IMR-90 (cell line): Measurements from ENCODE around the gene NDUFA6. TPM values are rescaled to one million over a fixed set of nuclear protein-coding genes. Genes with fewer than 3 reads are reported as not detected.

Source experiments
- ATAC-seq: fragments of 200-7000 bp; cut with Tn5 transposase; 2 replicates; pipeline ENCODE4 v1.9.1; 2020; ENCODE audit warnings: low read depth, mild to moderate bottlenecking, moderate library complexity
- BruUV-seq: library from RNA; stranded (reverse); fragments of 400-500 nt; replicated peaks from 2 replicates; lab custom pipeline; 2021; lab: Mats Ljungman, UMichigan
- CTCF ChIA-PET: fragments of 300-600 bp; formaldehyde crosslinking; extraction: SDS; loops from one replicate; lab custom pipeline; 2021; ENCODE audit warnings: antibody characterized with exemption; lab: Yijun Ruan, JAX
- POLR2A ChIA-PET: fragments of 300-600 bp; sonication (Branson Sonifier 250); formaldehyde crosslinking; loops from one replicate; lab custom pipeline; 2022; ENCODE audit warnings: antibody characterized with exemption; ENCODE audit not compliant: unreplicated experiment; lab: Charles Lee
- DNase-seq: peaks from one replicate; pipeline ENCODE4 v3.0.0; 2013
- H2AFZ ChIP-seq: replicated peaks from 2 replicates; pipeline ENCODE3; 2013; ENCODE audit warnings: low read length, mild to moderate bottlenecking; ENCODE audit not compliant: poor library complexity
- H2AK5ac ChIP-seq: 2 replicates; pipeline ENCODE4 v1.6.1; 2013; ENCODE audit warnings: low read depth, low read length, inconsistent platforms
- H2AK9ac ChIP-seq: replicated peaks from 2 replicates; pipeline ENCODE3; 2013; ENCODE audit warnings: mild to moderate bottlenecking, low read depth, low read length, moderate library complexity; ENCODE audit not compliant: poor library complexity
- H2BK120ac ChIP-seq: 2 replicates; pipeline ENCODE4 v1.6.1; 2013; ENCODE audit warnings: low read depth, low read length, inconsistent platforms
- H2BK15ac ChIP-seq: 3 replicates; pipeline ENCODE4 v1.6.1; 2013; ENCODE audit warnings: low read depth, low read length, inconsistent platforms
- H2BK20ac ChIP-seq: 2 replicates; pipeline ENCODE4 v1.6.1; 2013; ENCODE audit warnings: low read depth, mild to moderate bottlenecking, inconsistent platforms, low read length, moderate library complexity
- H2BK5ac ChIP-seq: 2 replicates; pipeline ENCODE4 v1.6.1; 2013; ENCODE audit warnings: mild to moderate bottlenecking, low read depth, low read length, inconsistent platforms; ENCODE audit not compliant: poor library complexity, severe bottlenecking
- H3K14ac ChIP-seq: replicated peaks from 2 replicates; pipeline ENCODE4 v1.6.1; 2013; ENCODE audit warnings: low read depth, low read length, inconsistent platforms
- H3K18ac ChIP-seq: 2 replicates; pipeline ENCODE4 v1.6.1; 2013; ENCODE audit warnings: low read depth, low read length, control low read depth
- H3K23ac ChIP-seq: 2 replicates; pipeline ENCODE4 v1.6.1; 2013; ENCODE audit warnings: low read depth, low read length, inconsistent platforms
- H3K27ac ChIP-seq: 2 replicates; pipeline ENCODE4 v1.5.1; 2013; ENCODE audit warnings: mild to moderate bottlenecking, control low read depth, low read length; ENCODE audit not compliant: insufficient read depth
- H3K27me3 ChIP-seq: 2 replicates; pipeline ENCODE4 v1.6.1; 2013; ENCODE audit warnings: low read length; ENCODE audit not compliant: control insufficient read depth, insufficient read depth
- H3K36me3 ChIP-seq: 2 replicates; pipeline ENCODE4 v1.6.1; 2013; ENCODE audit warnings: low read length, mixed read lengths; ENCODE audit not compliant: control insufficient read depth, insufficient read depth
- H3K4ac ChIP-seq: 2 replicates; pipeline ENCODE4 v1.6.1; 2013; ENCODE audit warnings: low read depth, low read length, inconsistent platforms
- H3K4me1 ChIP-seq: 2 replicates; pipeline ENCODE4 v1.6.1; 2013; ENCODE audit warnings: low read length, mixed read lengths; ENCODE audit not compliant: control insufficient read depth, insufficient read depth
- H3K4me2 ChIP-seq: 2 replicates; pipeline ENCODE4 v1.6.1; 2013; ENCODE audit warnings: low read depth, mild to moderate bottlenecking, control low read depth, low read length, moderate library complexity
- H3K4me3 ChIP-seq: 2 replicates; pipeline ENCODE4 v1.5.1; 2013; ENCODE audit warnings: low read depth, mild to moderate bottlenecking, control low read depth, low read length, moderate library complexity; ENCODE audit not compliant: insufficient read depth
- H3K56ac ChIP-seq: 2 replicates; pipeline ENCODE4 v1.6.1; 2013; ENCODE audit warnings: low read length, inconsistent platforms; ENCODE audit not compliant: insufficient read depth; ENCODE audit errors: extremely low read depth
- H3K79me1 ChIP-seq, 2 experiments: 2 replicates each; pipeline ENCODE4 v1.6.1; 2013; ENCODE audit warnings: low read length in 2 of 2, inconsistent platforms in 1 of 2, low read depth in 1 of 2
- H3K9ac ChIP-seq: 2 replicates; pipeline ENCODE4 v1.6.1; 2013; ENCODE audit warnings: low read depth, low read length, control low read depth
- H3K9me1 ChIP-seq: 2 replicates; pipeline ENCODE4 v1.6.1; 2013; ENCODE audit warnings: low read length, inconsistent platforms; ENCODE audit not compliant: insufficient read depth
- H3K9me3 ChIP-seq: 2 replicates; pipeline ENCODE4 v1.6.1; 2013; ENCODE audit warnings: low read length; ENCODE audit not compliant: control insufficient read depth, insufficient read depth
- H4K20me1 ChIP-seq: 2 replicates; pipeline ENCODE4 v1.6.1; 2013; ENCODE audit warnings: low read length, inconsistent platforms; ENCODE audit not compliant: insufficient read depth
- H4K5ac ChIP-seq: 2 replicates; pipeline ENCODE4 v1.6.1; 2013; ENCODE audit warnings: mild to moderate bottlenecking, low read depth, low read length, control low read depth
- H4K8ac ChIP-seq, 2 experiments: 2 replicates each; pipeline ENCODE4 v1.6.1; 2013; ENCODE audit warnings: low read depth in 2 of 2, low read length in 2 of 2, control low read depth in 1 of 2, inconsistent platforms in 1 of 2
- H4K91ac ChIP-seq: 2 replicates; pipeline ENCODE4 v1.6.1; 2013; ENCODE audit warnings: low read depth, low read length, inconsistent platforms; ENCODE audit not compliant: insufficient read depth
- BHLHE40 ChIP-seq: fragments of 150-350 bp; IDR thresholded peaks from 2 replicates; pipeline ENCODE4 v1.6.1; 2016; ENCODE audit warnings: mild to moderate bottlenecking, low read depth, low read length
- CEBPB ChIP-seq: IDR thresholded peaks from 2 replicates; pipeline ENCODE4 v1.6.1; 2012; ENCODE audit warnings: low read depth, low read length, improper control_type of control experiment
- FOS ChIP-seq: fragments of 150-350 bp; IDR thresholded peaks from 2 replicates; pipeline ENCODE4 v1.6.1; 2016; ENCODE audit warnings: low read depth, low read length
- MAFK ChIP-seq: IDR thresholded peaks from 2 replicates; pipeline ENCODE4 v1.6.1; 2012; ENCODE audit warnings: low read depth, low read length, improper control_type of control experiment
- MAZ ChIP-seq: IDR thresholded peaks from 2 replicates; pipeline ENCODE4 v1.6.1; 2012; ENCODE audit warnings: low read depth, mild to moderate bottlenecking, low read length, improper control_type of control experiment, moderate library complexity, borderline replicate concordance
- NFE2L2 ChIP-seq: fragments of 150-350 bp; IDR thresholded peaks from 2 replicates; pipeline ENCODE4 v1.6.1; 2016; ENCODE audit warnings: low read depth, mild to moderate bottlenecking, low read length
- RAD21 ChIP-seq: IDR thresholded peaks from 2 replicates; pipeline ENCODE4 v1.6.1; 2012; ENCODE audit warnings: low read length, improper control_type of control experiment
- RCOR1 ChIP-seq: IDR thresholded peaks from 2 replicates; pipeline ENCODE4 v1.6.1; 2012; ENCODE audit warnings: mild to moderate bottlenecking, low read length, improper control_type of control experiment; ENCODE audit not compliant: insufficient replicate concordance
- RFX5 ChIP-seq: IDR thresholded peaks from 2 replicates; pipeline ENCODE4 v1.8.0; 2012; ENCODE audit warnings: low read depth, mild to moderate bottlenecking, low read length, moderate library complexity
- SMC3 ChIP-seq: fragments of 150-350 bp; IDR thresholded peaks from 2 replicates; pipeline ENCODE4 v1.6.1; 2016; ENCODE audit warnings: low read depth, mild to moderate bottlenecking, antibody characterized with exemption, low read length, moderate library complexity
- WGBS, 2 experiments: methylation state at CpG; one replicate each; pipeline versions ENCODE4 v1.1.5 to v1.1.7; 2013; ENCODE audit warnings: missing lambda C conversion rate in 2 of 2; ENCODE audit not compliant: insufficient read length in 1 of 2; ENCODE audit errors: extremely low coverage in 2 of 2; 5-methylcytosine and 5-hydroxymethylcytosine counted together
- dilution Hi-C: fragments of 300-500 bp; cut with HindIII; formaldehyde crosslinking; loops from one replicate; pipeline ENCODE4 v1.14.3; 2018; ENCODE audit warnings: low sequenced_read_pairs; ENCODE audit not compliant: unreplicated experiment
- in situ Hi-C: fragments of 300-500 bp; cut with MboI; formaldehyde crosslinking; loops from 3 replicates; pipeline ENCODE4 v1.14.3; 2019; ENCODE audit warnings: low sequenced_read_pairs, inconsistent platforms, mixed read lengths
- intact Hi-C: fragments of 100-400 bp; cut with micrococcal nuclease; formaldehyde crosslinking; loops from 2 replicates; pipeline ENCODE4 v1.10.0; 2022
- polyA plus RNA-seq, 3 experiments: library from polyadenylated mRNA; depleted of rRNA; stranded (reverse); fragments of >200 nt; gene quantifications; 2 replicates each; pipeline ENCODE4 v1.2.3, GENCODE V29; 2012; ENCODE audit warnings: low replicate concordance in 1 of 3
- total RNA-seq: library from RNA; depleted of rRNA; stranded (reverse); fragments of >200 nt; gene quantifications from 2 replicates; pipeline ENCODE4 v1.2.3, GENCODE V29; 2012
- TF ChIP-seq, protein P1 (sequence below): conservative IDR thresholded peaks from 2 replicates; pipeline ENCODE4 v1.5.1; 2012; ENCODE audit warnings: mild to moderate bottlenecking, low read depth, low read length, improper control_type of control experiment
- TF ChIP-seq, protein P2 (sequence below): fragments of 150-350 bp; IDR thresholded peaks from 2 replicates; pipeline ENCODE4 v1.6.1; 2016; ENCODE audit warnings: low read depth, mild to moderate bottlenecking, low read length, moderate library complexity, borderline replicate concordance

The NDUFA6 gene
- total and polyA plus RNA-seq, 2 of the 4 experiments (the other 2 are of a cell fraction): 48.8 to 89.0 TPM

DNA sequence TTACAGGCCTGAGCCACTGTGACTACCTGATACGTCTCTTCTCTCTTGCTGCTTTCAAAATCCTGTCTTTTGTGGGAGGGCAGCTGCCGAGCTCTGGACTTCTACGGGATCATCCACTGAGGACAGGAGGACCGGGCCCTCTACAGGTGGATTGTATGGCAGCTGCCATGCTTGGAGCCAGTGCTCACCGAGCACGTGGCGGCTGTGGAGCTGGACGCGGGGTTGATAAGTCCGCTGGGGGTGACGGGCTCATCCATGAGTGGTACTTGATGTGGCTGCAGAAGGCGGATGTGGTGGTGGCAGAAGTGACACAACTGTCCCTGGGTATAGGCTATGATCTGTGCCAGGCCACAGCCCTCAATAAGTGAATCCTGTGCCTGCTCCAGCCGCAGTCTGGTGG is 41.9 kb upstream of the NDUFA6 start:
- dilution Hi-C loops (no loop called here), in situ Hi-C loops (no loop called here), intact Hi-C loops (no loop called here)
- H2BK20ac ChIP-seq: no peak overlapping the region
- ChIA-PET CTCF (no interaction called here), POLR2A (no interaction called here)
- H3K4me1 ChIP-seq: no peaks in the 10 kb centered on the region
- no peak for DNase-seq
- H3K18ac ChIP-seq: no peak overlapping the region
- H4K91ac ChIP-seq: no peak overlapping the region
- no peak for TF ChIP-seq RAD21
- TF ChIP-seq BHLHE40: no peak
- TF ChIP-seq MAFK: no peak
- no peak for TF ChIP-seq FOS
- no peak for TF ChIP-seq RFX5
- TF ChIP-seq NFE2L2: no peak
- TF ChIP-seq MAZ: no peak
- no peak for TF ChIP-seq RCOR1
- TF ChIP-seq, protein P1, sequence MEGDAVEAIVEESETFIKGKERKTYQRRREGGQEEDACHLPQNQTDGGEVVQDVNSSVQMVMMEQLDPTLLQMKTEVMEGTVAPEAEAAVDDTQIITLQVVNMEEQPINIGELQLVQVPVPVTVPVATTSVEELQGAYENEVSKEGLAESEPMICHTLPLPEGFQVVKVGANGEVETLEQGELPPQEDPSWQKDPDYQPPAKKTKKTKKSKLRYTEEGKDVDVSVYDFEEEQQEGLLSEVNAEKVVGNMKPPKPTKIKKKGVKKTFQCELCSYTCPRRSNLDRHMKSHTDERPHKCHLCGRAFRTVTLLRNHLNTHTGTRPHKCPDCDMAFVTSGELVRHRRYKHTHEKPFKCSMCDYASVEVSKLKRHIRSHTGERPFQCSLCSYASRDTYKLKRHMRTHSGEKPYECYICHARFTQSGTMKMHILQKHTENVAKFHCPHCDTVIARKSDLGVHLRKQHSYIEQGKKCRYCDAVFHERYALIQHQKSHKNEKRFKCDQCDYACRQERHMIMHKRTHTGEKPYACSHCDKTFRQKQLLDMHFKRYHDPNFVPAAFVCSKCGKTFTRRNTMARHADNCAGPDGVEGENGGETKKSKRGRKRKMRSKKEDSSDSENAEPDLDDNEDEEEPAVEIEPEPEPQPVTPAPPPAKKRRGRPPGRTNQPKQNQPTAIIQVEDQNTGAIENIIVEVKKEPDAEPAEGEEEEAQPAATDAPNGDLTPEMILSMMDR: no peak
- TF ChIP-seq, protein P2, sequence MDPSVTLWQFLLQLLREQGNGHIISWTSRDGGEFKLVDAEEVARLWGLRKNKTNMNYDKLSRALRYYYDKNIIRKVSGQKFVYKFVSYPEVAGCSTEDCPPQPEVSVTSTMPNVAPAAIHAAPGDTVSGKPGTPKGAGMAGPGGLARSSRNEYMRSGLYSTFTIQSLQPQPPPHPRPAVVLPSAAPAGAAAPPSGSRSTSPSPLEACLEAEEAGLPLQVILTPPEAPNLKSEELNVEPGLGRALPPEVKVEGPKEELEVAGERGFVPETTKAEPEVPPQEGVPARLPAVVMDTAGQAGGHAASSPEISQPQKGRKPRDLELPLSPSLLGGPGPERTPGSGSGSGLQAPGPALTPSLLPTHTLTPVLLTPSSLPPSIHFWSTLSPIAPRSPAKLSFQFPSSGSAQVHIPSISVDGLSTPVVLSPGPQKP: no peak
- TF ChIP-seq CEBPB: no peak
- no peak for TF ChIP-seq SMC3
- H3K9me1 ChIP-seq: no peaks in the 10 kb centered on the region
- no peaks in the 10 kb centered on the region for H3K79me1 ChIP-seq
- no peak overlapping the region for H3K9ac ChIP-seq
- H3K4ac ChIP-seq: no peak overlapping the region
- ATAC-seq: no peak
- WGBS, 2 experiments: no CpG with 5 or more reads among the region's 13 CpGs
- no peak overlapping the region for H2BK15ac ChIP-seq
- H2AFZ ChIP-seq: no peak overlapping the region
- H3K23ac ChIP-seq: no peak overlapping the region
- no TSS peak for BruUV-seq
- H3K27ac ChIP-seq: no peak overlapping the region
- no peaks in the 10 kb centered on the region for H3K9me3 ChIP-seq
- H3K27me3 ChIP-seq: no peaks in the 10 kb centered on the region
- no peaks in the 10 kb centered on the region for H4K20me1 ChIP-seq
- no peak overlapping the region for H3K4me3 ChIP-seq
- no peak overlapping the region for H2AK9ac ChIP-seq
- no peak overlapping the region for H2BK5ac ChIP-seq
- no peaks in the 10 kb centered on the region for H3K36me3 ChIP-seq
- no peak overlapping the region for H3K56ac ChIP-seq
- H3K4me2 ChIP-seq: no peak overlapping the region
- no peak overlapping the region for H4K8ac ChIP-seq
- no peak overlapping the region for H2BK120ac ChIP-seq
- H2AK5ac ChIP-seq: no peak overlapping the region
- H4K5ac ChIP-seq: no peak overlapping the region
- H3K14ac ChIP-seq: no peak overlapping the region
